Choroid plexus epithelial cell (primary cell): Measurements from ENCODE around the gene DNAJC1.

Experiments
- DNase-seq: peaks from one replicate; pipeline ENCODE4 v3.0.0-alpha.2; 2010; ENCODE audit warnings: low read depth
- H3K4me3 ChIP-seq: 2 replicates; pipeline ENCODE4 v1.5.1; 2011; ENCODE audit warnings: low read depth, mild to moderate bottlenecking, control low read depth, low read length, moderate library complexity
- CTCF ChIP-seq: conservative IDR thresholded peaks from 2 replicates; pipeline ENCODE4 v1.5.1; 2011; ENCODE audit warnings: low read depth, mild to moderate bottlenecking, control low read depth, inconsistent platforms, low read length, moderate library complexity

The DNAJC1 gene

GRCh38 chr10:21756707-21757106 lies 246.8 kb downstream of the DNAJC1 start:
- no peak for TF ChIP-seq CTCF

GRCh38 chr10:21754410-21755011 lies 249.0 kb downstream of the DNAJC1 start:
- no peak for TF ChIP-seq CTCF
- DNase-seq, result peak; percentile 28
- no peak overlapping the region for H3K4me3 ChIP-seq

More at GRCh38 chr10:21756707-21757106, 246.8 kb downstream of the DNAJC1 start:
- H3K4me3 ChIP-seq, result no peak overlapping the region
- DNase-seq, result no peak

- H3K4me3 ChIP-seq, result no peak overlapping the region
- no peak for TF ChIP-seq CTCF
- DNase-seq, result no peak
Observed at GRCh38 chr10:21753497-21754270, 249.8 kb downstream of the DNAJC1 start.

- no peak overlapping the region for H3K4me3 ChIP-seq
- TF ChIP-seq CTCF, result no peak
- no peak for DNase-seq
Observed at GRCh38 chr10:21751341-21752310, 251.9 kb downstream of the DNAJC1 start.

GRCh38 chr10:21750424-21750823 lies 253.1 kb downstream of the DNAJC1 start:
- no peak overlapping the region for H3K4me3 ChIP-seq
- DNase-seq, result no peak
- TF ChIP-seq CTCF, result no peak

- no peak for TF ChIP-seq CTCF
- DNase-seq, result no peak
- H3K4me3 ChIP-seq, result no peak overlapping the region
Observed at GRCh38 chr10:21749788-21750187, 253.7 kb downstream of the DNAJC1 start.
